Stimulated activated CD4-positive, alpha-beta T cell treated with anti-CD3 and anti-CD28 coated beads, TNF-alpha, amount 100 ng/mL, for 48 hours (primary cell): ENCODE measurements around the gene MOSPD3.

ENCODE experiments used
- DNase-seq, 3 donors: peaks; one replicate each; pipeline ENCODE4 v3.0.0-alpha.2; 2020; ENCODE audit warnings: low read depth in 3 of 3

MOSPD3 gene

DNA sequence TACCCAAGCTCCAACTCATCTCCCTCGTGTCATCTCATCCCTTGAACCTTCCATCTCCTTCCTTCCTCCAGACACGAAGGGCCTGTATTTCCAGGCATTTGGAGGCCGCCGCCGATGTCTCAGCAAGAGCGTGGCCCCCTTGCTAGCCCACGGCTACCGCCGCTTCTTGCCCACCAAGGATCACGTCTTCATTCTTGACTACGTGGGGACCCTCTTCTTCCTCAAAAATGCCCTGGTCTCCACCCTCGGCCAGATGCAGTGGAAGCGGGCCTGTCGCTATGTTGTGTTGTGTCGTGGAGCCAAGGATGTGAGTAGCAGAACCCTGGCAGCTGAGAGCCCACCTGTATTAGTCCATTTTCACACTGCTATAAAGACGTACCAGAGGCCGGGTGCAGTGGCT is 20.7 kb upstream of the MOSPD3 start:
- DNase-seq = no peak

GRCh38 chr7:100595188-100595587 is 17.2 kb upstream of the MOSPD3 start:
- DNase-seq = no peak

DNA sequence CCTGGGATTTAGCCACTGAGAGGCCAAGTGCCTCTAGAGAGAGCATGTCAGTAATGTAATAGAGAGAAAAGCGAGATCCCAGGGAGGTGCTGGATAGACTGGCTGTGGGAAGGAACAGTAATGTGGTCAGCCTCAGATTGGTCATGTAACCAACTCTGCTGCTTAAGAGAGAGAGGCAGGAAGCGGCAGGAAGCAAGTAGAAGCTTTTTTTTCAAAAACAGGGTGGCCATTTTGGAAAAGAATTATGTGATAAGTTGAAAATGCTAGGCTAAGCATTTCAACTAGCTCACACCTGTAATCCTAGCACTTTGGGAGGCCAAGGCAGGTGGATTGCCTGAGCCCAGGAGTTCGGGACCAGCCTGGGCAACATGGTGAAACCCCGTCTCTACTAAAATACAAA is 13.9 kb upstream of the MOSPD3 start:
- DNase-seq = no peak

GRCh38 chr7:100599911-100600729 is 12.2 kb upstream of the MOSPD3 start:
- DNase-seq = no peak

DNA sequence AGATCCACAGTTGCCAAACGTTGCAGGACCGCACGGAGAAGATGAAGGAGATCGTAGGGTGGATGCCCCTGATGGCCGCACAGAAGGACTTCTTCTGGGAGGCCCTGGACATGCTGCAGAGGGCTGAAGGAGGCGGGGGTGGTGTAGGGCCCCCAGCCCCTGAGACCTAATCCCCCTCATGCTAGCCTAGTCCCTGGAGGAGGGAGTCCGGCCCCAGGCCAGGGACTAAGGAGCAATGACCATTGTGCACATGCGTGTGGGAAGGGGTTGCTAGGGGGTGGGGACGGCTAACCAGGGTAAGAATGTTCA is 11.7 kb upstream of the MOSPD3 start:
- no peak for DNase-seq

DNA sequence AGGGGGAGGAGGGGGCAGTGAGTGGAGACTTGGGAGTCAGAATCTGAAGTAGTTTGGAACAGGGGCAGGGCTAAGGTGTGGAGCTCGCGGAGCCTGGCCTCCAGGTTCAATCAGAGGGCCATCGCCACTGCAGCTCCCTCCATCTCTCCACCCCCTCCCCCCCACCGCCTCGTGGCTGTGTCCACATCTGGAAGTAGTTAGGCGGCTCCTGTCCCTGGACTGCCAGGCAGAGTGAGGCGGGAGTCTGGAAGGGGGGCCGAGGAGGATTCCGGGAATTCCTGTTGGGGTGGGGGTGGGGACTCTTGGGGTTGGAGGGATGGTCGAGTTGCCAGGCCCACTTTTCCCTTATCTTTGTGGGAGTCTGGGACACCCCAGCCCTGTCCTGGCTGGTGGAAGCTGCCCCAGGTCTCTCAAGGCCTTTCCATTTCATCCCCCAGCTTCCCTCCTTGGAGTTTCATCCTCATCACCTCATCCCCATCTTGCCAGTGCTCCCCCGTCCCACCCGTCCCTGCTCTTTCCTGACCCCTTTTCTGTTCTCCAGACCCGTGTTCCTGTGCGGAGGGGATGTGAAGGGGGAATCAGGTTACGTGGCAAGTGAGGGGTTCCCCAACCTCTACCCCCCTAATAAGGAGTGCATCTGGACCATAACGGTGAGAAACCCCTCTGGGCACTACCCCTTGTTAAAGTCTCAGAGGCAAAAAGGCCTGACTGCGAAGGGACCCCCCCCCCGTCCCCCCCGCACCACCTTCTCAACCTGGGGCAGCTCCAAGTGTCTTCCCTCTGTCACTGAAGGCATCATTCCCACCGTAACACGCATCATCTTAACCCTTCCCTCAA is 9.2 kb upstream of the MOSPD3 start:
- DNase-seq = no peak

DNA sequence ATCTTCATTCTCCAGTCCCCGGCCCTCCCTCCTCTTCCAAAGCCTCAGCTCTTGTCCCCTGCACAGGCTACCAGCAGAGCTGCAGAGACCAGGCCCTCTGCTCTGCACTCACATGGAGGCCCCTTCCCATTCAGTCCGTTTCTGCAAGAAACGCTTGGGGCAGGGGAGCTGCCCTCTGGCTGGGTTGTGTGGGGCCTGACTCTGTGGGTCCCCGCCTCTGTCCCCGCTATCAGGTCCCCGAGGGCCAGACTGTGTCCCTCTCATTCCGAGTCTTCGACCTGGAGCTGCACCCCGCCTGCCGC is 8.7 kb upstream of the MOSPD3 start:
- DNase-seq = no peak

DNA sequence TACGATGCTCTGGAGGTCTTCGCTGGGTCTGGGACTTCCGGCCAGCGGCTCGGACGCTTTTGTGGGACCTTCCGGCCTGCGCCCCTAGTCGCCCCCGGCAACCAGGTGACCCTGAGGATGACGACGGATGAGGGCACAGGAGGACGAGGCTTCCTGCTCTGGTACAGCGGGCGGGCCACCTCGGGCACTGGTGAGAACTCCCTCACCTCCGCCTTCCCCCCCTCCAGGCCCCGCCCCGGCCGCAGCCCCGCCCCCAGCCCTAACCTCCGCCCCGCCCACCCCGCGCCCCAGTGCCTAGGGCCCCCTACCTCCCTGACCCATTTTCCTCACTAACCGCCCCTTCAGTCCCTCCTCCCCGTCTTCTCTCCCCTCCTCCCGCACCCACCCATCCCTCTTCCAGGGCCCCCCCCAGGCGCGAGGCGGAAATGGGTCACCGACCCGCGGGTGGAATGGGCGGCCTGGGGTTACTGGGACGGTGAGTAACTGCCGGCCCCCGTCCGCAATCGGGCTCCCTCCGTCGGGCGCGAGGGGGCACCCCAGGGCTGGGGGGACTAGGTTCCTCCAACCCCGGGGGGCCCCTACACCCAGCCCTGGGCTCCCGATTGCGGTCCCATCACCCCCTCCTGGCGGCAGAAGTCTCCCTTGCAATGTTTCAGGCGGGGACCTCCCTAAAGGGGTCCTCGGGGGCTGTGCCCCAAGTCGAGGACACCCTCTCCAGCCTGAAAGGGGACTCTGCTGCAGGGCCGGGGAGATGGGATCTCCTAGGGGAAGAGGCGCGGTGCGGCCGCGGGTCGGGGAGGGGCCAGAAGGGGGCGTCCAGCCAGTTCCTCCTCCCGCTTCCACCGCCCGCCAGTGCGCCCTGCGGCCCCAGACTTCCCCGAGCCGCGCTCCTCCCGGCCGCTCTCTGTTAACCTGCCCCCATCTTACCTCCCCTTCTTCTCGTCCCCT is 8.0 kb upstream of the MOSPD3 start:
- peak; percentile 39 to 63 (median 48) for DNase-seq

DNA sequence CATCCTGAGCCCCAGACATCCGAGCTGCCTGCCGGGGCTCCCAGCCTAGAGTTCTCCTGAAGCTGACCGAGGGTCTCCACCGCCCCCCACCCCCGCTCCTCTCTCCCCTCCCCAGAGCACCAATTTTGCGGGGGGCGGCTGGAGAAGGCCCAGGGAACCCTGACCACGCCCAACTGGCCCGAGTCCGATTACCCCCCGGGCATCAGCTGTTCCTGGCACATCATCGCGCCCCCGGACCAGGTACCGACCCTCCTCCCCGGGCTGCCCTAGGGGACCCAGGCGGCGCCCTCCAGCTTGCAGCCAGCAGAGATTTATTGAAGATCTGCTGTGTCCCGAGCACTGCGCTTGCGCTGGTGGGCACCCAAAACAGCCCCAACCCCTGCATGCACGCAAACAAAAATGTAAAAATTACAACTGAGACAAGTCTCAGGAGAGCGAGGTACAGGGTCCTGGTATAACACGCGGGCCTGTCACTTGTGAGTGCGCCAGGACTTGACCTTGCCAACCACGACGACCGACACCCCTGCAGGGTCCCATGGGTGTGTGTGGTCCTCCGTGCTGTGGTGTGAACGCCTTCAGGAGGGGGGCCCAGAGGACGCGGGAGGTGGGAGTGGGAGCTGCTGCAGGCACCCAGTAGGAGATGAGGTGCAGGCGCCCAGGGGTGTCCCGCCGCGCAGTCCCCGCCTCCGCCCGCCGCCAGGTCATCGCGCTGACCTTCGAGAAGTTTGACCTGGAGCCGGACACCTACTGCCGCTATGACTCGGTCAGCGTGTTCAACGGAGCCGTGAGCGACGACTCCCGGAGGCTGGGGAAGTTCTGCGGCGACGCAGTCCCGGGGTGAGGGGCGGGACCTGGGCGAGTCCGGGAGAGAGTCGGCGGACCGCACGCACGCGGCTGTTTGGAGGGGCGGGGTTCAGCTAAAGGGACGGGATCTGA is 7.1 kb upstream of the MOSPD3 start:
- DNase-seq = no peak

GRCh38 chr7:100606313-100606712 is 6.0 kb upstream of the MOSPD3 start:
- no peak for DNase-seq

- DNase-seq = no peak
These were observed 5.2 kb upstream of the MOSPD3 start for GRCh38 chr7:100607111-100607510.

GRCh38 chr7:100609958-100610357 is 2.4 kb upstream of the MOSPD3 start:
- DNase-seq = no peak

DNA sequence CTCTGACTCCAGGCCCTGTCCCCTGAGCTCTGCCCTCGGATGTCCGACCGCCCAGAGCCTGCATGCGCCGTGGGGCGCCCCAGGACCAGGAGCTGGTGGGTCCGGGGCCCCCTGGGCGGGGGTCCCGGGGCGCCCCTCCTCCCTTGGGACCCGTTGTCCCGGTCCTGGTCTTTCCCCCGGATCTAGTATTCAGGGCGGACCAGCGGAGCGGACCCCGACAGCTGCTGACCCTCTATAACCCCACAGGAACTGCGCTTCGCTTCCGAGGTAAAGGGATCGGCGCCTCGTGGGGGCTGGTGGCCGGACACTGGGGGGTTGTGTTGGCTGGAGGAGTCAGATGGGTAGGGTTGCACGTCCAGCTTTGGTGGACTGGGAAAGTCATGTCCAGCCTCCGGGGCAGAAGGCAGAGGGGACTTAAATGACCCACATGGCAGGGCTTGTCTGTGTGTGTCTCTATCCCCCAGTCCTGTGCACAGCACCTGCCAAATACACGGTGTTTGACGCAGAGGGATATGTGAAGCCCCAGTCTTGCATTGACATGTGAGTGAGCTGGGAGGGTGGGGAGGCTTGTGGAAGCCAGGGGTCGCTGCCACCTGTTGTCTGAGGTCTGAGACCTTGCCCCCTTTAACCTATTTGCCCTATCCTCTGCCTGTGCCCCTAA is 520 bp downstream of the MOSPD3 start:
- DNase-seq = no peak

GRCh38 chr7:100613412-100614175 is 1.3 kb downstream of the MOSPD3 start:
- no peak for DNase-seq

DNA sequence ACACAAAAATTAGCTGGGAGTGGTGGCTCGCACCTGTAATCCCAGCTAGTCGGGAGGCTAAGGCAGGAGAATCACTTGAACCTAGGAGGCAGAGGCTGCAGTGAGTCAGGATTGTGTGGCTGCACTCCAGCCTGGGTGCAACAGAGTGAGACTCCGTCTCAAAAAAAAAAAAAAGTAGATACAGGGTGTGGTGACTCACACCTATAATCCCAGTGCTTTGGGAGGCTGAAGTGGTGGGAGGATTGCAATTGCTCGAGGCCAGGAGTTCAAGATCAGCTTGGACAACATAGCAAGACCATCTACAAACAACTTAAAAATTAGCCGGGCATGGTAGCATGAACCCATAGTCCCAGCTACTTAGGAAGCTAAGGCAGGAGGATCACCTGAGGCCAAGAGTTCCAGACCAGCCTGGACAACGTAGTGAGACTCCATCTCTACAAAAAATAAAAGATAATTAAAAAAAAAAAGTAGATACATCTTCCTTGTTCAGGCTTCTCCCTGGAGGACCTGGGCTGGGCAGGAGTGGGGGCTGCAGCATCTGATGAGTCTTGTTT is 2.0 kb downstream of the MOSPD3 start:
- no peak for DNase-seq

DNA sequence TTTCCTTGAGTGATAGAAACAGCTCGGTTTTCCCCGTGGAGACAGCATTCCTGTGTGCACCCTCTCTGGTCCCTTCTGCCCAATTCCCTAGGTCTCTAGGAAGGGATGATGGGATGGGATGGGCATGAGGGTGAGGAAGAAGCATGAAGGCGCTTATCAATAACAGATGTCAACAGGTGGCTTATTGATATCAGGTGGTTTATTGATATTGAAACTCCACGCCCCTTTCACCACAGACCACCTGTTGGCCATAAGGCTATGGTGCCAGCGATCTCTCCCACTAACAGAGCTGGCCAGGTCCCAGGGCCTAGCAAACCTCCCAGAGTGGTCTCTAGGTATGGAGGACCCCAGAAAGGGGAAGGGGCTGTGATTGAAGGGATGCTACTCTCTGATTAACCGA is 7.9 kb downstream of the MOSPD3 start:
- no peak for DNase-seq

DNA sequence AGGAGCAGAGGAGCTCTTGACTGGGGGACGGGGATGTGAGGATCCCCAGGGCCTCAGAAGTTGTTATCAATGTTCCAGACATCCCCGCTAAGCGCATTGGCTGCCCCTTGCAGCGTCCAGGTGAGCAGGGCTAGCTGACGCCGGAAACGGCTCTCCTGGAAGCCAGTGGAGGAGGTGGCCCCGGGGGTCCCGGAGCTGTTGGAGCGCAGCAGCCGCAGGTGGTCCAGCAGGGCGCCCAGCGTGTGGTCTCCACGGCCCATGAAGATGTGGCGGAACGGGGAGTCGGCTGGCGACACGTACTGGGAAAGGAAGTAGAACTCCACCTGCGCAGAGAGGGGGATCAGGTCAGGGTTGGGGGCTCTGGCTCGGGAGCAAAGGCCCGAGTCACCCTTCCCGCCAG is 8.5 kb downstream of the MOSPD3 start:
- no peak for DNase-seq

- DNase-seq = no peak
These were observed 9.2 kb downstream of the MOSPD3 start for GRCh38 chr7:100621554-100621953.

- no peak for DNase-seq
These were observed 11.8 kb downstream of the MOSPD3 start for GRCh38 chr7:100623951-100624824.
